B cell (primary cell): Measurements from ENCODE around the gene SERPINI1. TPM values are rescaled to one million over a fixed set of nuclear protein-coding genes. Genes with fewer than 3 reads are reported as not detected.

Experiments used
- ATAC-seq: fragments of 200-7000 bp; cut with Tn5 transposase; one replicate; pipeline ENCODE4 v1.10.0; 2021; ENCODE audit warnings: low read depth, mild to moderate bottlenecking, moderate number of reproducible peaks, moderate library complexity
- CTCF ChIA-PET: fragments of 350-600 bp; sonication (Branson Sonifier 250); formaldehyde crosslinking; loops from one replicate; lab custom pipeline; 2021; ENCODE audit warnings: antibody characterized with exemption, inconsistent platforms; lab: Charles Lee
- POLR2A ChIA-PET: fragments of 350-600 bp; sonication (Branson Sonifier 250); formaldehyde crosslinking; loops from one replicate; lab custom pipeline; 2021; ENCODE audit warnings: antibody characterized with exemption; lab: Charles Lee
- DNase-seq: peaks from one replicate; pipeline ENCODE4 v3.0.0; 2013
- H2AFZ ChIP-seq: 2 replicates; pipeline ENCODE4 v1.6.1; 2012; ENCODE audit warnings: mild to moderate bottlenecking, low read depth, low read length; ENCODE audit not compliant: insufficient read depth, poor library complexity, severe bottlenecking
- H3K27ac ChIP-seq, 2 donors: 1 replicate in 1 of 2; 2 replicates in 1 of 2; pipeline ENCODE4 v1.5.1; 2012 to 2013; ENCODE audit warnings: low read length in 2 of 2, mild to moderate bottlenecking in 2 of 2, moderate library complexity in 1 of 2
- H3K27me3 ChIP-seq, 4 experiments: fragments of 200-600 bp in 1 of 4; sonication (generic) in 1 of 4; replicated peaks in 1 of 4; 1 replicate in 2 of 4; 2 replicates in 2 of 4; pipeline versions ENCODE4 v1.6.1 to v1.7.0; 2013 to 2016; ENCODE audit warnings: low read length in 3 of 4, mild to moderate bottlenecking in 2 of 4, mixed read lengths in 1 of 4, moderate library complexity in 1 of 4; ENCODE audit not compliant: insufficient read depth in 4 of 4, control insufficient read depth in 3 of 4; ENCODE audit errors: control extremely low read depth in 1 of 4
- H3K36me3 ChIP-seq, 2 experiments: replicated peaks in 1 of 2; 1 replicate in 1 of 2; 2 replicates in 1 of 2; pipeline versions ENCODE4 v1.6.1 to v1.7.1; 2013; ENCODE audit warnings: low read length in 1 of 2; ENCODE audit not compliant: insufficient read depth in 2 of 2, control insufficient read depth in 1 of 2; ENCODE audit errors: control extremely low read depth in 1 of 2, extremely low read depth in 1 of 2
- H3K4me1 ChIP-seq, 2 donors: fragments of 200-600 bp in 1 of 2; sonication (generic) in 1 of 2; 1 replicate in 1 of 2; 2 replicates in 1 of 2; pipeline versions ENCODE4 v1.5.1 to v1.6.1; 2013 to 2017; ENCODE audit warnings: low read length in 2 of 2; ENCODE audit not compliant: control insufficient read depth in 2 of 2, insufficient read depth in 2 of 2
- H3K4me2 ChIP-seq: replicated peaks from 2 replicates; pipeline ENCODE3; 2012; ENCODE audit warnings: mild to moderate bottlenecking, low read depth, low read length; ENCODE audit not compliant: poor library complexity, severe bottlenecking
- H3K4me3 ChIP-seq, 5 experiments: fragments of 200-600 bp in 1 of 5; sonication (generic) in 1 of 5; 1 replicate in 3 of 5; 2 replicates in 2 of 5; pipeline versions ENCODE4 v1.5.1 to v1.7.0; 2011 to 2016; ENCODE audit warnings: low read length in 4 of 5, mild to moderate bottlenecking in 4 of 5, low read depth in 2 of 5, control low read depth in 1 of 5, moderate library complexity in 1 of 5; ENCODE audit not compliant: insufficient read depth in 1 of 5; ENCODE audit errors: control extremely low read depth in 1 of 5, extremely low read depth in 1 of 5
- H3K79me2 ChIP-seq: fragments of 200-600 bp; sonication (generic); one replicate; pipeline ENCODE4 v1.6.0; 2016; ENCODE audit warnings: low read length; ENCODE audit not compliant: control insufficient read depth, insufficient read depth
- H3K9ac ChIP-seq: fragments of 200-600 bp; sonication (generic); 2 replicates; pipeline ENCODE4 v1.6.1; 2017; ENCODE audit warnings: mild to moderate bottlenecking, low read length, moderate library complexity
- H3K9me3 ChIP-seq, 3 donors: one replicate each; pipeline versions ENCODE4 v1.6.1 to v1.7.1; 2013; ENCODE audit warnings: low read length in 2 of 3; ENCODE audit not compliant: control insufficient read depth in 2 of 3, insufficient read depth in 1 of 3; ENCODE audit errors: control extremely low read depth in 1 of 3
- H4K20me1 ChIP-seq: 2 replicates; pipeline ENCODE4 v1.6.0; 2012; ENCODE audit warnings: mild to moderate bottlenecking, low read length; ENCODE audit not compliant: insufficient read depth, control insufficient read depth, poor library complexity, severe bottlenecking
- H3K27ac Mint-ChIP-seq: one replicate; pipeline ENCODE4 v1.8.0; 2021; ENCODE audit warnings: mixed read lengths
- H3K27me3 Mint-ChIP-seq: one replicate; pipeline ENCODE4 v1.8.0; 2021; ENCODE audit warnings: mixed read lengths
- H3K4me1 Mint-ChIP-seq: one replicate; pipeline ENCODE4 v1.8.0; 2021; ENCODE audit warnings: mixed read lengths
- H3K4me3 Mint-ChIP-seq: one replicate; pipeline ENCODE4 v1.8.0; 2021; ENCODE audit warnings: mixed read lengths
- H3K9me3 Mint-ChIP-seq: one replicate; pipeline ENCODE4 v1.8.0; 2022; ENCODE audit warnings: mixed read lengths; ENCODE audit not compliant: insufficient read depth
- CTCF ChIP-seq: fragments of 200-600 bp; IDR thresholded peaks from one replicate; pipeline ENCODE4 v1.8.0; 2022; ENCODE audit warnings: antibody characterized with exemption, mild to moderate bottlenecking
- EZH2 ChIP-seq: IDR thresholded peaks from 2 replicates; pipeline ENCODE4 v1.6.1; 2012; ENCODE audit warnings: borderline replicate concordance, low read depth, mild to moderate bottlenecking, moderate library complexity, low read length; ENCODE audit not compliant: insufficient read depth, poor library complexity, severe bottlenecking
- WGBS: methylation state at CpG from one replicate; pipeline ENCODE4 v1.1.5; 2013; ENCODE audit warnings: missing lambda C conversion rate; ENCODE audit not compliant: insufficient coverage; 5-methylcytosine and 5-hydroxymethylcytosine counted together
- intact Hi-C: fragments of 100-400 bp; cut with micrococcal nuclease; formaldehyde crosslinking; loops from one replicate; pipeline ENCODE4 v1.10.0; 2022
- polyA plus RNA-seq: library from polyadenylated mRNA; depleted of rRNA; stranded (reverse); fragments of >200 nt; gene quantifications from 2 replicates; pipeline ENCODE4 v1.2.3, GENCODE V29; 2012
- total RNA-seq, 2 donors: library from RNA; stranded (reverse); fragments of 120-200 nt in 1 of 2; gene quantifications; 1 replicate in 1 of 2; 2 replicates in 1 of 2; pipeline versions ENCODE4 v1.2.3 to v1.2.4, GENCODE V29; 2013 to 2022

SERPINI1 gene
- total and polyA plus RNA-seq, 2 donors (not counting 1 experiment from before 2014, with no cell fraction given) = 6.8 to 7.0 TPM

DNA sequence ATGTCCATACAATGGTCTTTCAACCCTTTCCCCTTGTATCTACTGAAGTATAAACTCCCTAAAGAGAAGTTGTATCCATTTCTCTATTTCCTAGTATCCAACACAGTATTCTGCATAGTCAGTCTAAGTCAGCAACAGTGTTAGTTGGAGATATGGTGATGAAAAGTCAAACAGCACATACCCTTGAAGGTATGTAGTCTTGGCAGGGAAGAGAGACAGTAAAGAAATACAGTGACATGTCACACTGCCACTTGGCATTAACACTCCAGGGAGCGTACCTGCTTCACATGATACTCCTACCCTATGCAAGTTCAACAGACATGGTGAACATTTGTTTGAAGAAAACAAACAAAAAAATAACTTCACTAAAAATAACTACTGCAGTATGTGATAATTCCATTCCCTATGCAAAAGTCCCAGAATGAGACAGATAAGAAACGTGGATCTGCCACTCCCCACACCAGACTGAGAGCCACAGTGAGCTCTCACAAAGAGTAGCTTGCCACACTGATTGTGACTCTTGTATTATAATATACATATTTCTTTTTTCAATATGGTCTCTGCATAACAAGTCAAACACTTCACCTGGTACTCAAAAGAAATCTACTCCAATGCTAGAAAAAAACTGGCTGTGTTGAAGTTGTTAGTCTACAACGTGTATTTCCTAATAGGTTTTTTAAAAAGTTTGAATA, 6.7 kb upstream of the SERPINI1 start:
- no peak overlapping the region for H2AFZ ChIP-seq
- H3K36me3 ChIP-seq = peaks cover 10 to 11% of the 10 kb centered on the region in 2 experiments
- POLR2A ChIA-PET = no interaction called here
- WGBS = no CpG with 5 or more reads among the region's 3 CpGs
- H3K27ac ChIP-seq = no peak overlapping the region
- peaks cover 69% of the 10 kb centered on the region for H4K20me1 ChIP-seq
- H3K4me2 ChIP-seq = no peak overlapping the region
- Mint-ChIP-seq H3K9me3 (no peaks in the 10 kb centered on the region), H3K4me1 (peaks cover 66% of the 10 kb centered on the region), H3K27ac (no peak overlapping the region), H3K4me3 (no peak overlapping the region), H3K27me3 (no peaks in the 10 kb centered on the region)
- intact Hi-C loops = no loop called here
- no peak for TF ChIP-seq EZH2
- ATAC-seq = no peak
- H3K4me1 ChIP-seq = peaks cover 14 to 45% of the 10 kb centered on the region in 2 donors
- peaks cover 99% of the 10 kb centered on the region for H3K79me2 ChIP-seq
- no peaks in the 10 kb centered on the region for H3K9me3 ChIP-seq
- no peaks in the 10 kb centered on the region for H3K27me3 ChIP-seq
- no peak for DNase-seq
- no peak overlapping the region for H3K4me3 ChIP-seq
- CTCF ChIA-PET = interaction anchor here (1.1 to 1.6 kb wide), 3 partner anchors 12 to 44 kb away, joined by 3 to 5 read pairs (median 3); no protein-coding TSS in a partner anchor
- no peak overlapping the region for H3K9ac ChIP-seq

GRCh38 chr3:167729591-167729990, 5.9 kb upstream of the SERPINI1 start:
- Histone ChIP-seq H3K4me1 (peaks cover 14 to 46% of the 10 kb centered on the region in 2 donors), H4K20me1 (peaks cover 61% of the 10 kb centered on the region)
- peaks cover 59% of the 10 kb centered on the region for H3K4me1 Mint-ChIP-seq

More at GRCh38 chr3:167729591-167729990, 5.9 kb upstream of the SERPINI1 start:
- Mint-ChIP-seq H3K4me3 (no peak overlapping the region), H3K27ac (no peak overlapping the region), H3K9me3 (no peaks in the 10 kb centered on the region), H3K27me3 (no peaks in the 10 kb centered on the region)
- ATAC-seq = no peak
- no peaks in the 10 kb centered on the region for H3K27me3 ChIP-seq
- ChIA-PET CTCF (interaction anchor here (1.1 to 1.4 kb wide), 2 partner anchors 12 to 45 kb away, joined by 3 to 5 read pairs; no protein-coding TSS in a partner anchor), POLR2A (no interaction called here)
- intact Hi-C loops = no loop called here
- no peak overlapping the region for H2AFZ ChIP-seq
- H3K4me2 ChIP-seq = no peak overlapping the region
- TF ChIP-seq EZH2 (no peak), CTCF (no peak)
- no peak overlapping the region for H3K27ac ChIP-seq
- peaks cover 6 to 8% of the 10 kb centered on the region in 2 experiments for H3K36me3 ChIP-seq
- peaks cover 97% of the 10 kb centered on the region for H3K79me2 ChIP-seq
- no peaks in the 10 kb centered on the region for H3K9me3 ChIP-seq
- H3K4me3 ChIP-seq = no peak overlapping the region
- DNase-seq = peak; percentile 12
- no peak overlapping the region for H3K9ac ChIP-seq
- no CpG with 5 or more reads among the region's 2 CpGs for WGBS
